HepG2 (cell line): Measurements from ENCODE around the gene MTARC1. TPM values are rescaled to one million over a fixed set of nuclear protein-coding genes. Genes with fewer than 3 reads are reported as not detected.

Experiments used
- BCL3 ChIP-seq: sonication (generic); formaldehyde crosslinking; IDR thresholded peaks from 2 replicates; pipeline ENCODE4 v1.5.1; 2020; ENCODE audit warnings: mild to moderate bottlenecking, missing genetic modification reagents, moderate library complexity
- DR1 ChIP-seq: sonication (generic); formaldehyde crosslinking; IDR thresholded peaks from 2 replicates; pipeline ENCODE4 v1.8.0; 2021; ENCODE audit warnings: mild to moderate bottlenecking, missing genetic modification reagents, inconsistent platforms
- FOXA3 ChIP-seq: IDR thresholded peaks from 2 replicates; pipeline ENCODE4 v1.6.1; 2016; ENCODE audit warnings: missing genetic modification reagents, missing compliant biosample characterization
- GTF2F1 ChIP-seq: fragments of 150-350 bp; IDR thresholded peaks from 2 replicates; pipeline ENCODE4 v1.6.1; 2014; ENCODE audit warnings: low read length
- KDM5B ChIP-seq: sonication (generic); formaldehyde crosslinking; IDR thresholded peaks from 2 replicates; pipeline ENCODE4 v1.4.0; 2020; ENCODE audit warnings: missing genetic modification reagents, mild to moderate bottlenecking, borderline replicate concordance
- MEIS2 ChIP-seq: sonication (generic); formaldehyde crosslinking; IDR thresholded peaks from 2 replicates; pipeline ENCODE4 v1.9.0; 2021; ENCODE audit warnings: mild to moderate bottlenecking, missing genetic modification reagents
- PITX1 ChIP-seq: sonication (generic); formaldehyde crosslinking; IDR thresholded peaks from 2 replicates; pipeline ENCODE4 v1.5.1; 2020; ENCODE audit warnings: mild to moderate bottlenecking, missing genetic modification reagents
- PRMT3 ChIP-seq: sonication (generic); formaldehyde crosslinking; IDR thresholded peaks from 2 replicates; pipeline ENCODE4 v1.8.1; 2022; ENCODE audit warnings: low read depth, mild to moderate bottlenecking, moderate library complexity, missing genetic modification reagents, borderline replicate concordance
- RBM22 ChIP-seq: fragments of 200-400 bp; formaldehyde crosslinking; optimal IDR thresholded peaks from 2 replicates; pipeline ENCODE3; 2017; ENCODE audit warnings: mild to moderate bottlenecking, low read length, moderate library complexity
- ZBTB39 ChIP-seq: sonication (generic); formaldehyde crosslinking; IDR thresholded peaks from 2 replicates; pipeline ENCODE4 v1.5.0; 2020; ENCODE audit warnings: missing genetic modification reagents
- ZNF564 ChIP-seq: sonication (generic); formaldehyde crosslinking; IDR thresholded peaks from 2 replicates; pipeline ENCODE4 v1.8.1; 2023; ENCODE audit warnings: mild to moderate bottlenecking, missing genetic modification reagents
- polyA plus RNA-seq, 8 experiments: library from polyadenylated mRNA; depleted of rRNA in 3 of 8; stranded (reverse) in 7 of 8; unstranded in 1 of 8; fragments of >200 nt; fragmentation: Illumina TruSeq in 4 of 8; extraction: Trizol in 4 of 8; gene quantifications; 2 replicates each; pipeline versions ENCODE4 v1.2.1 to v1.2.3, GENCODE V29; 2011 to 2016; ENCODE audit warnings: low read depth in 4 of 8, missing spikeins in 1 of 8, mixed read lengths in 1 of 8; ENCODE audit not compliant: insufficient read depth in 1 of 8
- total RNA-seq, 5 experiments: library from RNA; depleted of rRNA; stranded (reverse); fragments of >200 nt; fragmentation: Illumina TruSeq; extraction: Trizol; gene quantifications; 2 replicates each; pipeline ENCODE4 v1.2.3, GENCODE V29; 2016; ENCODE audit warnings: low read depth in 1 of 5
- TF ChIP-seq, protein P1 (sequence below): IDR thresholded peaks from 2 replicates; pipeline ENCODE4 v1.6.1; 2016; ENCODE audit warnings: missing genetic modification reagents, missing compliant biosample characterization
- TF ChIP-seq, protein P2 (sequence below): sonication (generic); formaldehyde crosslinking; IDR thresholded peaks from 2 replicates; pipeline ENCODE4 v1.4.0; 2020; ENCODE audit warnings: missing genetic modification reagents, borderline replicate concordance
- TF ChIP-seq, protein P3 (sequence below): IDR thresholded peaks from 2 replicates; pipeline ENCODE4 v1.6.1; 2016; ENCODE audit warnings: low read depth, missing genetic modification reagents, missing compliant biosample characterization

Gene MTARC1
- total and polyA plus RNA-seq, 2 of the 13 experiments (the other 11 are each of a cell fraction or from before 2014, with no cell fraction given): 19.4 to 106 TPM

- TF ChIP-seq, protein P1, sequence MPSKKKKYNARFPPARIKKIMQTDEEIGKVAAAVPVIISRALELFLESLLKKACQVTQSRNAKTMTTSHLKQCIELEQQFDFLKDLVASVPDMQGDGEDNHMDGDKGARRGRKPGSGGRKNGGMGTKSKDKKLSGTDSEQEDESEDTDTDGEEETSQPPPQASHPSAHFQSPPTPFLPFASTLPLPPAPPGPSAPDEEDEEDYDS (CRISPR knock-in tag): peak; percentile 82
- TF ChIP-seq RBM22: no peak
- peak; percentile 42; the same call in 1 of the 2 replicates for TF ChIP-seq FOXA3 (CRISPR knock-in tag)
- peak; percentile 95 for TF ChIP-seq KDM5B (CRISPR knock-in tag)
- TF ChIP-seq BCL3 (CRISPR knock-in tag): peak; percentile 89; the same call in 1 of the 2 replicates
- no peak for TF ChIP-seq GTF2F1
- 0 out of 2 replicates have a peak, but pooled peaks have one; percentile 38 for TF ChIP-seq PRMT3 (CRISPR knock-in tag)
- TF ChIP-seq DR1 (CRISPR knock-in tag): 0 out of 2 replicates have a peak, but pooled peaks have one; percentile 22
- TF ChIP-seq, protein P2, sequence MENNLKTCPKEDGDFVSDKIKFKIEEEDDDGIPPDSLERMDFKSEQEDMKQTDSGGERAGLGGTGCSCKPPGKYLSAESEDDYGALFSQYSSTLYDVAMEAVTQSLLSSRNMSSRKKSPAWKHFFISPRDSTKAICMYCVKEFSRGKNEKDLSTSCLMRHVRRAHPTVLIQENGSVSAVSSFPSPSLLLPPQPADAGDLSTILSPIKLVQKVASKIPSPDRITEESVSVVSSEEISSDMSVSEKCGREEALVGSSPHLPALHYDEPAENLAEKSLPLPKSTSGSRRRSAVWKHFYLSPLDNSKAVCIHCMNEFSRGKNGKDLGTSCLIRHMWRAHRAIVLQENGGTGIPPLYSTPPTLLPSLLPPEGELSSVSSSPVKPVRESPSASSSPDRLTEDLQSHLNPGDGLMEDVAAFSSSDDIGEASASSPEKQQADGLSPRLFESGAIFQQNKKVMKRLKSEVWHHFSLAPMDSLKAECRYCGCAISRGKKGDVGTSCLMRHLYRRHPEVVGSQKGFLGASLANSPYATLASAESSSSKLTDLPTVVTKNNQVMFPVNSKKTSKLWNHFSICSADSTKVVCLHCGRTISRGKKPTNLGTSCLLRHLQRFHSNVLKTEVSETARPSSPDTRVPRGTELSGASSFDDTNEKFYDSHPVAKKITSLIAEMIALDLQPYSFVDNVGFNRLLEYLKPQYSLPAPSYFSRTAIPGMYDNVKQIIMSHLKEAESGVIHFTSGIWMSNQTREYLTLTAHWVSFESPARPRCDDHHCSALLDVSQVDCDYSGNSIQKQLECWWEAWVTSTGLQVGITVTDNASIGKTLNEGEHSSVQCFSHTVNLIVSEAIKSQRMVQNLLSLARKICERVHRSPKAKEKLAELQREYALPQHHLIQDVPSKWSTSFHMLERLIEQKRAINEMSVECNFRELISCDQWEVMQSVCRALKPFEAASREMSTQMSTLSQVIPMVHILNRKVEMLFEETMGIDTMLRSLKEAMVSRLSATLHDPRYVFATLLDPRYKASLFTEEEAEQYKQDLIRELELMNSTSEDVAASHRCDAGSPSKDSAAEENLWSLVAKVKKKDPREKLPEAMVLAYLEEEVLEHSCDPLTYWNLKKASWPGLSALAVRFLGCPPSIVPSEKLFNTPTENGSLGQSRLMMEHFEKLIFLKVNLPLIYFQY (CRISPR knock-in tag): 0 out of 2 replicates have a peak, but pooled peaks have one; percentile 26
- no peak; the same call in 1 of the 2 replicates for TF ChIP-seq PITX1 (CRISPR knock-in tag)
- TF ChIP-seq, protein P3, sequence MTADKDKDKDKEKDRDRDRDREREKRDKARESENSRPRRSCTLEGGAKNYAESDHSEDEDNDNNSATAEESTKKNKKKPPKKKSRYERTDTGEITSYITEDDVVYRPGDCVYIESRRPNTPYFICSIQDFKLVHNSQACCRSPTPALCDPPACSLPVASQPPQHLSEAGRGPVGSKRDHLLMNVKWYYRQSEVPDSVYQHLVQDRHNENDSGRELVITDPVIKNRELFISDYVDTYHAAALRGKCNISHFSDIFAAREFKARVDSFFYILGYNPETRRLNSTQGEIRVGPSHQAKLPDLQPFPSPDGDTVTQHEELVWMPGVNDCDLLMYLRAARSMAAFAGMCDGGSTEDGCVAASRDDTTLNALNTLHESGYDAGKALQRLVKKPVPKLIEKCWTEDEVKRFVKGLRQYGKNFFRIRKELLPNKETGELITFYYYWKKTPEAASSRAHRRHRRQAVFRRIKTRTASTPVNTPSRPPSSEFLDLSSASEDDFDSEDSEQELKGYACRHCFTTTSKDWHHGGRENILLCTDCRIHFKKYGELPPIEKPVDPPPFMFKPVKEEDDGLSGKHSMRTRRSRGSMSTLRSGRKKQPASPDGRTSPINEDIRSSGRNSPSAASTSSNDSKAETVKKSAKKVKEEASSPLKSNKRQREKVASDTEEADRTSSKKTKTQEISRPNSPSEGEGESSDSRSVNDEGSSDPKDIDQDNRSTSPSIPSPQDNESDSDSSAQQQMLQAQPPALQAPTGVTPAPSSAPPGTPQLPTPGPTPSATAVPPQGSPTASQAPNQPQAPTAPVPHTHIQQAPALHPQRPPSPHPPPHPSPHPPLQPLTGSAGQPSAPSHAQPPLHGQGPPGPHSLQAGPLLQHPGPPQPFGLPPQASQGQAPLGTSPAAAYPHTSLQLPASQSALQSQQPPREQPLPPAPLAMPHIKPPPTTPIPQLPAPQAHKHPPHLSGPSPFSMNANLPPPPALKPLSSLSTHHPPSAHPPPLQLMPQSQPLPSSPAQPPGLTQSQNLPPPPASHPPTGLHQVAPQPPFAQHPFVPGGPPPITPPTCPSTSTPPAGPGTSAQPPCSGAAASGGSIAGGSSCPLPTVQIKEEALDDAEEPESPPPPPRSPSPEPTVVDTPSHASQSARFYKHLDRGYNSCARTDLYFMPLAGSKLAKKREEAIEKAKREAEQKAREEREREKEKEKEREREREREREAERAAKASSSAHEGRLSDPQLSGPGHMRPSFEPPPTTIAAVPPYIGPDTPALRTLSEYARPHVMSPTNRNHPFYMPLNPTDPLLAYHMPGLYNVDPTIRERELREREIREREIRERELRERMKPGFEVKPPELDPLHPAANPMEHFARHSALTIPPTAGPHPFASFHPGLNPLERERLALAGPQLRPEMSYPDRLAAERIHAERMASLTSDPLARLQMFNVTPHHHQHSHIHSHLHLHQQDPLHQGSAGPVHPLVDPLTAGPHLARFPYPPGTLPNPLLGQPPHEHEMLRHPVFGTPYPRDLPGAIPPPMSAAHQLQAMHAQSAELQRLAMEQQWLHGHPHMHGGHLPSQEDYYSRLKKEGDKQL (CRISPR knock-in tag): peak; percentile 29; the same call in 1 of the 2 replicates
- TF ChIP-seq MEIS2 (CRISPR knock-in tag): peak; percentile 37; the same call in 1 of the 2 replicates
- TF ChIP-seq ZBTB39 (CRISPR knock-in tag): peak; percentile 31; the same call in 1 of the 2 replicates
- peak; percentile 14; the same call in 1 of the 2 replicates for TF ChIP-seq ZNF564 (CRISPR knock-in tag)
These were observed 38.4 kb upstream of the MTARC1 start, which contains the start of gene MTARC2 (continued) for GRCh38 chr1:220748089-220748934.
